IPS-15b (cell line): ENCODE data around the gene RAB1B.

ENCODE experiments used
- H3K27me3 ChIP-seq: one replicate; pipeline ENCODE4 v1.6.1; 2013; ENCODE audit warnings: low read length; ENCODE audit not compliant: control insufficient read depth, insufficient read depth
- H3K36me3 ChIP-seq: one replicate; pipeline ENCODE4 v1.6.1; 2013; ENCODE audit warnings: low read length; ENCODE audit not compliant: control insufficient read depth, insufficient read depth
- H3K4me1 ChIP-seq: one replicate; pipeline ENCODE4 v1.6.1; 2013; ENCODE audit warnings: mild to moderate bottlenecking, low read length; ENCODE audit not compliant: control insufficient read depth, insufficient read depth
- H3K4me3 ChIP-seq: one replicate; pipeline ENCODE4 v1.5.1; 2013; ENCODE audit warnings: low read depth, low read length
- H3K9ac ChIP-seq: one replicate; pipeline ENCODE4 v1.6.1; 2013; ENCODE audit warnings: low read depth, mild to moderate bottlenecking, low read length
- H3K9me3 ChIP-seq: one replicate; pipeline ENCODE4 v1.6.1; 2013; ENCODE audit warnings: mild to moderate bottlenecking, low read length; ENCODE audit not compliant: control insufficient read depth, insufficient read depth

RAB1B gene

GRCh38 chr11:66289548-66290329 lies 21.3 kb downstream of the RAB1B start:
- H3K4me3 ChIP-seq = peak overlapping the region; percentile 94
- no peaks in the 10 kb centered on the region for H3K4me1 ChIP-seq
- H3K27me3 ChIP-seq = peaks cover 24% of the 10 kb centered on the region

GRCh38 chr11:66290330-66290621 lies 21.8 kb downstream of the RAB1B start:
- Histone ChIP-seq H3K27me3 (peaks cover 24% of the 10 kb centered on the region), H3K4me1 (no peaks in the 10 kb centered on the region), H3K36me3 (peaks cover 7% of the 10 kb centered on the region), H3K9me3 (no peaks in the 10 kb centered on the region), H3K4me3 (no peak overlapping the region), H3K9ac (no peak overlapping the region)

More at GRCh38 chr11:66289548-66290329, 21.3 kb downstream of the RAB1B start:
- no peaks in the 10 kb centered on the region for H3K9me3 ChIP-seq
- H3K9ac ChIP-seq = peak overlapping the region; percentile 87
- H3K36me3 ChIP-seq = peaks cover 12% of the 10 kb centered on the region

- Histone ChIP-seq H3K36me3 (no peaks in the 10 kb centered on the region), H3K9ac (no peak overlapping the region), H3K9me3 (no peaks in the 10 kb centered on the region), H3K4me3 (peak overlapping the region; percentile 53), H3K27me3 (peaks cover 24% of the 10 kb centered on the region), H3K4me1 (no peaks in the 10 kb centered on the region)
These were observed 22.9 kb downstream of the RAB1B start for GRCh38 chr11:66291303-66291705.

DNA sequence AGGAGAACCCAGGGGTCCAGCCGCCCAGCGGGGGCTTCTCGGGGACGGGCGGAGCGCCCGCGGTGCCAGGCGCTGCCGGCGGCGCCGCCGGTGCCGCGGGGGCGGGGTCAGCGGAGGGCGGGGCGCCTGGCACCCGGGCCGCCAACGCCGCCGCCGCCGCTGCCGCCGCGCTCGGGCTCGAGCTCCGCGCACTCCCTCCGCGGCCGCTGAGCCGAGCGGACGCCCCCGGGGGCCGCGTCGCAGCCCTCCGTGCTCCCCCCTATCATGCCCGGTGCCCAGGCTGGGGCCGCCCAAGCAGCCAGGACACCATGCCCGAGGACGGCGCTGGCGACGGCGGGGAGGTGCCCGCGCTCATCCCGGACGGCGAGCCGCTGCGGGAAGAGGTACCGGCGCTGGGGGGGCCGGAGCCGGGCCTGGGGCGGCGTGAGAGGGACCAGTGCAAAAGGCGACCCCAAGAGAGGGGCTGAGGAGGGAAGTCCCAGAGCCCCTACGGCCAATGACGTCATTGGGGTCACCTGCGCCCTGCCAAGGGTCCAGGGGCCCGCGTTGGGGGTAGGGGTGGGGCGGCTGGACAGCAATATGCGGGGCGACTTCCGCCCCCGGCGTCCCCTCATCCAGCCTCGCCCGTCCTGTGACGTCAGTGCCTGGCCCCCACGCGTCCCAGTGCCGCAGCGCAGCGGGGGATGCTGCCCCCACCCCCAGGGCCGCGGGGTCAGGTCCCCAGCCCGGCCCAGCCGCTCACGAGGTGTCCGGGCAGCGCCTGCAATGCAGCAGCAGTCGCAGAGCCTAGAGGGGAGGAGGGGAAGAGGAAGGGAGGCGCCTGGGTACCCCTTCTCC lies 23.5 kb downstream of the RAB1B start, which contains the start of gene TMEM151A:
TSS of gene TMEM151A (plus strand) at position 189 of the 837 bp plus-strand sequence. CDS start at position 309, 120 bp downstream.
- Histone ChIP-seq H3K9ac (no peak within 1 kb of the TSS), H3K4me3 (peak within 1 kb of the TSS; percentile 54)

GRCh38 chr11:66292543-66293332 lies 24.3 kb downstream of the RAB1B start:
- no peaks in the 10 kb centered on the region for H3K36me3 ChIP-seq
- H3K4me1 ChIP-seq = no peaks in the 10 kb centered on the region
- peaks cover 24% of the 10 kb centered on the region for H3K27me3 ChIP-seq
- peak overlapping the region; percentile 54 for H3K4me3 ChIP-seq
- H3K9me3 ChIP-seq = no peaks in the 10 kb centered on the region
- H3K9ac ChIP-seq = no peak overlapping the region

More for the DNA sequence above, 23.5 kb downstream of the RAB1B start, which contains the start of gene TMEM151A:
- Histone ChIP-seq H3K9me3 (no peaks in the 10 kb centered on the region), H3K27me3 (peaks cover 24% of the 10 kb centered on the region), H3K4me1 (no peaks in the 10 kb centered on the region), H3K36me3 (no peaks in the 10 kb centered on the region)

GRCh38 chr11:66293352-66293751 lies 24.9 kb downstream of the RAB1B start:
- Histone ChIP-seq H3K36me3 (no peaks in the 10 kb centered on the region), H3K4me1 (no peaks in the 10 kb centered on the region), H3K27me3 (peaks cover 24% of the 10 kb centered on the region), H3K9ac (no peak overlapping the region), H3K9me3 (no peaks in the 10 kb centered on the region), H3K4me3 (no peak overlapping the region)

- H3K4me3 ChIP-seq = no peak overlapping the region
- no peaks in the 10 kb centered on the region for H3K4me1 ChIP-seq
- H3K9ac ChIP-seq = no peak overlapping the region
- H3K36me3 ChIP-seq = no peaks in the 10 kb centered on the region
- peaks cover 24% of the 10 kb centered on the region for H3K27me3 ChIP-seq
- no peaks in the 10 kb centered on the region for H3K9me3 ChIP-seq
These were observed 25.6 kb downstream of the RAB1B start for GRCh38 chr11:66293777-66294625.

DNA sequence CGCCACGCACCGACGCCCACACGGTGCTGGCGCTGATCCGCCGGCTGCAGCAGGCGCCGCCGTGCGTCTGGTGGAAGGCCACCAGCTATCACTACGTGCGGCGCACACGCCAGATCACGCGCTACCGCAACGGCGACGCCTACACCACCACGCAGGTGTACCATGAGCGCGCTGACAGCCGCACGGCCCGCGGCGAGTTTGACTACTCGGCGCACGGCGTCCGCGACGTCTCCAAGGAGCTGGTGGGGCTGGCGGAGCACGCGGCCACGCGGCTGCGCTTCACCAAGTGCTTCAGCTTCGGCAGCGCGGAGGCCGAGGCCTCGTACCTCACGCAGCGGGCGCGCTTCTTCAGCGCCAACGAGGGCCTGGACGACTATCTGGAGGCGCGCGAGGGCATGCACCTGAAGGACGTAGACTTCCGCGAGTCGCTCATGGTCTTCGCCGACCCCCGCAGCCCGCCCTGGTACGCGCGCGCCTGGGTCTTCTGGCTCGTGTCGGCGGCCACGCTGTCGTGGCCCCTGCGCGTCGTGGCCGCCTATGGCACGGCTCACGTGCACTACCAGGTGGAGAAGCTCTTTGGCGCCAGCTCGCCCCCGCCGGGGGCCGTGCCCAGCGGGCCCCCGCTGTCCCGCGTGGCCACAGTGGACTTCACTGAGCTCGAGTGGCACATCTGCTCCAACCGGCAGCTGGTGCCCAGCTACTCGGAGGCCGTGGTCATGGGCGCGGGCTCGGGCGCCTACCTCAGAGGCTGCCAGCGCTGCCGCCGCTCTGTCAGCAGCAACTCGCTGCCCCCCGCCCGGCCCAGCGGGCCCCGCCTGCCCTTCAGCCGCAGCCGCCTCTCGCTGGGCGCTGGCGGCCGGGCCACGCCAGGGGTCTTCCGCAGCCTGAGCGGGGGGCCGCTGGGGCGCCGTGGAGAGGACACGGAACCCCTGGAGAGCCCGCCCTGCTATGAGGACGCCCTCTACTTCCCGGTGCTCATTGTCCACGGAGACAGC lies 26.5 kb downstream of the RAB1B start:
- H3K9ac ChIP-seq = no peak overlapping the region
- no peaks in the 10 kb centered on the region for H3K4me1 ChIP-seq
- H3K4me3 ChIP-seq = no peak overlapping the region
- peaks cover 24% of the 10 kb centered on the region for H3K27me3 ChIP-seq
- H3K9me3 ChIP-seq = no peaks in the 10 kb centered on the region
- no peaks in the 10 kb centered on the region for H3K36me3 ChIP-seq

GRCh38 chr11:66297610-66298009 lies 29.2 kb downstream of the RAB1B start:
- Histone ChIP-seq H3K9ac (no peak overlapping the region), H3K9me3 (no peaks in the 10 kb centered on the region), H3K4me1 (no peaks in the 10 kb centered on the region)

DNA sequence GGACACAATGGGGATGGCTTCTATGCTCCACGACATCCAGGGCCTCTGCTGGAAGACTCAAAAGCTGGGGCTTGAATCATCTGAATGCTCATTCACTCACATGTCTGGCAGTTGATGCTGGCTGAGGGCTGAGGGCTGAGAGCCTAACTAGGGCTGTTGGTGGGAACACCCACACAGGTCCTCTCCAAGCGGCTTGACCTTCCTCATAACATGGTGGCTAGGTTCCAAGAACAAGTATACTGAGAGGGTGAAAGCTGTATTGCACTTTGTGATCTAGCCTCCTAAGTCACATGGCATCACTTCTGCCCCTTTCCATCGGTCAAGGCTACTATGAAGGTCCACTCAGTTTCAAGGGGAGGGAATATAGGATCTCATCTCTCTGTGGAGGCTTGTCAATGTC lies 30.7 kb downstream of the RAB1B start:
- Histone ChIP-seq H3K4me1 (no peaks in the 10 kb centered on the region), H3K9me3 (no peaks in the 10 kb centered on the region), H3K27me3 (no peaks in the 10 kb centered on the region), H3K36me3 (no peaks in the 10 kb centered on the region), H3K4me3 (no peak overlapping the region), H3K9ac (no peak overlapping the region)

More at GRCh38 chr11:66297610-66298009, 29.2 kb downstream of the RAB1B start:
- Histone ChIP-seq H3K36me3 (no peaks in the 10 kb centered on the region), H3K27me3 (peaks cover 7% of the 10 kb centered on the region), H3K4me3 (no peak overlapping the region)
